ENCODE results near the gene FAM3D. TPM values are rescaled to one million over a fixed set of nuclear protein-coding genes. Genes with fewer than 3 reads are reported as not detected.
"Not testable (repeated sequence)": the region's sequence is repeated elsewhere in the genome, so short reads cannot be mapped to it uniquely, and the experiment has no call there.

The FAM3D gene, protein sequence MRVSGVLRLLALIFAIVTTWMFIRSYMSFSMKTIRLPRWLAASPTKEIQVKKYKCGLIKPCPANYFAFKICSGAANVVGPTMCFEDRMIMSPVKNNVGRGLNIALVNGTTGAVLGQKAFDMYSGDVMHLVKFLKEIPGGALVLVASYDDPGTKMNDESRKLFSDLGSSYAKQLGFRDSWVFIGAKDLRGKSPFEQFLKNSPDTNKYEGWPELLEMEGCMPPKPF
- total RNA-seq = not detected

DNA sequence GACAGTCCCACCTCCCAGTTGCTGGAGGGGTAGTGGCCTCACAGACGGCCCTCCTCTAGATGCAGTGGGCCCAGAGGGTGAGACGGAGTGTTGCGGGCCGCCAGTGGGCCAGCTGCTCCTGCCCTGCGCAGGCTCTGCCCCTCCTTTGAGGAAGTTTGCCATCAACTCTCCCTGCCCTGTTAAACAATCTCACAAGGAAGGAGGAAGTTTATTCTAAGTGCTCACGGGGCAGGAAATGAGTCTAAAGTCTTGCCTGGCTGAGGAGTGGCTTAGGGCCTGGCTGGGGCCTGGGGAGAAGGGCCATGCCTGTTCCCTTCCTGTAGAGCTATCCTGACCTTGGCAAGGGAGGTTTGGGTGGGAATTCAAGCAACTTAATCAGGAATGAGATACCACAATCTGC is at the start of gene FAM3D:
TSS of gene FAM3D (minus strand) at position 92 of the 400 bp plus-strand sequence. CDS start 11,211 bp downstream, outside the sequence.
- no peaks in the 10 kb centered on the region for H3K9me3 Mint-ChIP-seq
- DNase-seq (no peak), ATAC-seq (ENCODE audit: low read depth) (no peak)
- H3K4me3 Mint-ChIP-seq = no peak within 1 kb of the TSS
- H3K27ac Mint-ChIP-seq = no peak within 1 kb of the TSS
- H3K36me3 Mint-ChIP-seq = no peaks in the 10 kb centered on the region
- H3K27me3 Mint-ChIP-seq = peaks cover 2% of the 10 kb centered on the region
- no peaks in the 10 kb centered on the region for H3K4me1 Mint-ChIP-seq
- POLR2A ChIA-PET = no interaction called here

DNA sequence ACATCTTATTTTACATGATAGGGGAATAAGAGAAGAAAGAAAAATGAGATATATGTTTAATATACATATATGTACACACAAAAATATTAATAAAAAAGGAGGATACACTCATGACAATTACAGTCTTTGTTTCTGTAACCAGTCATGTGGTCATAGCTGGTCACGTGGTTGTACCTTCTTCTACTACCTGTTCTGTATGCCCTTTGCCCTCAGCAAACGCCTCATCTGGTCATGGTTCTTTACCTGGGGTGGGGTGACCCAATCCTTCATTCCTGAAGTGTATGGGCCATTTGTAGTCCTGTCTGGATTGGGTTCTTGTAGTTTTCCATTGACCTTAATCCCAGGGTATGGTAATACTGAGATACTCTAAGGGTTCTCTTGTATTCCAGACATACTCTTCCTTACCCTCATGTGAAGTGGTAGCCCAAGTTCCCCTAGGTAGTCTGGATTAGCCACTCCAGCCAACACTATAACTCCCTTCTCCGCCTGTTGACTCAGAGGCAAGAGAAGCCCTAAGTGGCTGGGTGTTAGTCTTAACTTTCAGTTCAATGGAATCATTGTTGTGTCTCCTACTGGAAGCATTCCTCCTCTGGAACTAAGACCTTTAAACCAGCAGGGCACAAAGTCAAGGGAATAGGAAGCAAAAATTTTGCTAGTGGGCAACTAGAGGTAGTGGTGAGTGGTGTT is 47.3 kb upstream of the FAM3D start:
- Mint-ChIP-seq H3K27ac (no peak overlapping the region), H3K36me3 (no peaks in the 10 kb centered on the region), H3K4me3 (no peak overlapping the region), H3K4me1 (no peaks in the 10 kb centered on the region), H3K9me3 (no peaks in the 10 kb centered on the region), H3K27me3 (no peaks in the 10 kb centered on the region)
- no peak for DNase-seq
- POLR2A ChIA-PET = no interaction called here
- no peak for ATAC-seq (ENCODE audit: low read depth)

DNA sequence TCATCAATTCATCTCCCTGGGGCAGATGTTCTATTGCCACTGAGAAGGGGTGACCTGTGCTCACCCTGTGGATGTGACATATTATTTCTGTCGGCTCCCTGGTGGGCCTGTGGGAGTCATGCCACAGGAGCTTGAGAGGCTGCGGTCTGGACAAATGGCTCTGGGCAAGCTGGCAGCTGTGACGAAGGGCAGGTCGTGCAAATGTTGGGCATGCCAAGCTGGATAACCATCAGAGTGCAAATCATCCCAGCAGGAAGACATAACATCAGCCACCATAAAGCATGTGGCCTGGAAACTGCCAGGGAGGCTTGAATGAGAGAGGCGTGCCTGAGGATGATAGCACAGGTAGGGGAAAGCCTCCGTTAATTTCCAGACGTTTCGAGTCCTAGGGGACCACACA is 45.3 kb upstream of the FAM3D start:
- H3K27ac Mint-ChIP-seq = no peak overlapping the region
- POLR2A ChIA-PET = no interaction called here

DNA sequence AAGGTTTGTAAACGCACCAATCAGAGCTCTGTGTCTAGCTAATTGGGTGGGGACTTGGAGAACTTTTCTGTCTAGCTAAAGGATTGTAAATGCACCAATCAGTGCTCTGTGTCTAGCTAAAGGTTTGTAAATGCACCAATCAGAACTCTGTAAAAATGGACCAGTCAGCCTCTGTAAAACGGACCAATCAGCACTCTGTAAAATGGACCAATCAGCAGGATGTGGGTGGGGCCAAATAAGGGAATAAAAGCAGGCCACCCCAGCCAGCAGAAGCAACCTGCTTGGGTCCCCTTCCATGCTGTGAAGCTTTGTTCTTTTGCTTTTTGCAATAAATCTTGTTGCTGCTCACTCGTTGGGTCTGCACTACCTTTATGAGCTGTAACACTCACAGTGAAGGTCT is 42.4 kb upstream of the FAM3D start:
- H3K27me3 Mint-ChIP-seq, POLR2A ChIA-PET: not testable (repeated sequence)

More for the DNA sequence above, 45.3 kb upstream of the FAM3D start:
- Mint-ChIP-seq H3K9me3 (peaks cover 1% of the 10 kb centered on the region), H3K4me1 (no peaks in the 10 kb centered on the region), H3K4me3 (no peak overlapping the region), H3K27me3 (peaks cover 2% of the 10 kb centered on the region), H3K36me3 (no peaks in the 10 kb centered on the region)
- ATAC-seq (ENCODE audit: low read depth) (no peak), DNase-seq (no peak)

DNA sequence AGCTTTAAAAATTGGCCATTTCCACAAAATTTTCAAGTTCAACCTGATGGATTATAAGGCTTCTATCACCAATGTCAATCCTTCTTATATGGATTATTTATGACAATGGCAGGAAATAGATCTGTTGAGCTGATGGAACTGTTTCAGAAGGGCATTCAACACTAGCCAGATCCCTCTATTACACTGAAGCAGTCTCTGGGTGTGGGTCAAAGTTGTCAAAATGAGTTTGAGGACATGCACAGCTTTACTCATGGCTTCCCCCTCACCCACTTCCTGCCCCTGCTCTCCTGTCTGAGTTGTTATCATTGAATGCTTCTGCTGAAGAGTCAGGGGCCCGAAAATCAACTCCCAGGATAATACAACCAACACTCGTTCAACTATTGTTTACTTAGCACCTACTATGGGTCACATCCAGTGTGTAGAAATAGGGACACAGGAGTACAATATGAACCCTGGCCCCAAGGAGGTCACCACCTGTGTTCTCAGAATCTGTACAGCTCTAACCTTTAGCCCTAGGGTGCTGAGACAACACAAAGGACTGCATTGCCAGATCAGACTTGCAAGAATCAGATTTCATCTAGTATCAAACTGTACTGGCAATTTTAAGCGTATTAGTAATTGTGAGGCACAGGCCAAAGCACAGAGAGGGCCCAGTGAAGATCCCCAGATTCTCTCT is 41.7 kb upstream of the FAM3D start:
- H3K4me1 Mint-ChIP-seq = no peaks in the 10 kb centered on the region
- POLR2A ChIA-PET = no interaction called here
- no peak overlapping the region for H3K4me3 Mint-ChIP-seq
- H3K27ac Mint-ChIP-seq = no peak overlapping the region
- ATAC-seq (ENCODE audit: low read depth) (no peak), DNase-seq (no peak)
- H3K9me3 Mint-ChIP-seq = peaks cover 1% of the 10 kb centered on the region
- no peaks in the 10 kb centered on the region for H3K36me3 Mint-ChIP-seq
- H3K27me3 Mint-ChIP-seq = peaks cover 4% of the 10 kb centered on the region

More for the DNA sequence above, 42.4 kb upstream of the FAM3D start:
- H3K36me3 Mint-ChIP-seq; H3K27ac Mint-ChIP-seq; DNase-seq; H3K4me1 Mint-ChIP-seq; ATAC-seq (ENCODE audit: low read depth); H3K9me3 Mint-ChIP-seq; H3K4me3 Mint-ChIP-seq: not testable (repeated sequence)

DNA sequence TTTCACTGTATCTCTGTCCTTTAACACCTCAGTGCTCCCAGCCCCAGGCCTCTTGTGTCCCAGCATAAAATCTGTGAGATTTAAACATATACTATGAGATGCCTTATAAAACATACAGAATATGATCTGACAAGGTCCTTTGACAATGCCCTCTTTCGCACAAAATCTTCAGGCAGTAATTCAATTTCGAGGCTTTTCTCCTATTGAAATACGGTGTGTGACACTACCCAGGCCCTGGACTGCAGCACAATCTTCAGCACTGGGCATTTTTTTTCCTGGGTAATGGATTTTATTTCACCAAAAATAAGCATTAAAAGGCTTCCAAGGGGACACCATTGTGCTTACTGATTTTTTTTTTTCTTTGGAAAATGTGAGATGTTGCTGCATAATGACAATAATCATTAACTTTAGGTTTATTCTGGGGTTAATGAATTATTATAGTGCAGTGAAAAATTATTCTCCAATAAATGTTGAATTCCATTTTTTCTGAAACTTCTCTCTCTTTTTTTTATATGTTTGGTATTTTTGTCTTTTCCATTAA is 40.9 kb upstream of the FAM3D start:
- H3K9me3 Mint-ChIP-seq = peaks cover 1% of the 10 kb centered on the region
- no peak for DNase-seq
- H3K27ac Mint-ChIP-seq = no peak overlapping the region
- peaks cover 5% of the 10 kb centered on the region for H3K27me3 Mint-ChIP-seq
- H3K36me3 Mint-ChIP-seq = no peaks in the 10 kb centered on the region
- no peak for ATAC-seq (ENCODE audit: low read depth)
- POLR2A ChIA-PET = no interaction called here
- H3K4me3 Mint-ChIP-seq = no peak overlapping the region
- H3K4me1 Mint-ChIP-seq = no peaks in the 10 kb centered on the region

DNA sequence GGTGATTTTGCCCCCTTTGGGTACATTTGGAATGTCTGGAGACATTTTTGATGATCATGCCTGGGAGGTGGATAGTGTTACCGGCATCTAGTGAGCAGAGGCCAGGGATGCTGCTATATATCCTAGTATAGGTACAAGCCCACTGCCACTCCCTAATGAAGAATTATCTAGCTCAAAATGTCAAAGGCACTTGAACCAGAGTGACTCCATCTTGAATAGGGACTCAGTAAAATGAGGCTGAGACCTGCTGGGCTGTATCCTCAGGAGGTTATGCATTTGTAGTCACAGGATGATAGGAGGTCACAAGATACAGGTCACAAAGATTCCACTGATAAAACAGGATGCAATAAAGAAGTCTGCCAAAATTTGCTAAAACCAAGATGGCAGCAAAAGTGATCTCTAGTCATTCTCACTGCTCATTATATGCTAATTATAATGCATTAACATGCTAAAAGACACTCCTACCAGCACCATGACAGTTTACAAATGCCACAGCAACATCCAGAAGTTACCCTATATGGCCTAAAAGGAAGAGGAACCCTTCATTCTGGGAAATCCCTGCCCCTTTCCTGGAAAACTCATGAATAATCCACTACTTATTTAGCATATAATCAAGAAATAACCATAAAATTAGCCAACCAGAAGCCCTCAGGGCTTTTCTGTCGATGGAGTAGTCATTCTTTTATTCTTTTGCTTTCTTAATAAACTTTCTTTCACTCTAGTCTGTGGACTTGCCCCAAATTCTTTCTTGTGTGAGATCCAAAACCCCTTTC is 40.0 kb upstream of the FAM3D start:
- DNase-seq (no peak), ATAC-seq (ENCODE audit: low read depth) (no peak)
- H3K27ac Mint-ChIP-seq = no peak overlapping the region
- POLR2A ChIA-PET = no interaction called here
- peaks cover 1% of the 10 kb centered on the region for H3K9me3 Mint-ChIP-seq
- no peak overlapping the region for H3K4me3 Mint-ChIP-seq
- H3K4me1 Mint-ChIP-seq = no peaks in the 10 kb centered on the region
- no peaks in the 10 kb centered on the region for H3K36me3 Mint-ChIP-seq
- H3K27me3 Mint-ChIP-seq = peaks cover 10% of the 10 kb centered on the region

DNA sequence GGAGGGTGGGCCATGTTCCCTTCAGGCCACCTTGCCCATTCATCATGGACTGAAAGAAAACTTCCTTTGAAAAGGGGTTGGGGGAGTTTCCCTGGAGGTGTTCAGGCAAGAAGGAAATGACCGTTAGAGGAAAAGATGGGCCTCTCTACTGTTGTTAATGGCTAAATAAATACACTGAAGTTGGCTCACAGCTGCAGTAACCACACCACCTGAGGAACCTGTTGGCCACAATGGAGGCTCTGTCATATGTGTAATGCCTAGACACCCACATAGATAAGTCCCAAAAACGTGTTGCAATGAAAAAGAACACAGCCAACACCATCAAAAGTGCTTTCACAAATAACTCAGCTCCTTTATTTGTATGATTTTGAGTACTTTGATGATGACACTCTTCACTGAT is 38.2 kb upstream of the FAM3D start:
- H3K4me3 Mint-ChIP-seq = no peak overlapping the region
- H3K27me3 Mint-ChIP-seq = peaks cover 10% of the 10 kb centered on the region
- H3K9me3 Mint-ChIP-seq = peaks cover 1% of the 10 kb centered on the region
- DNase-seq (no peak), ATAC-seq (ENCODE audit: low read depth) (no peak)
- H3K27ac Mint-ChIP-seq = no peak overlapping the region
- no peaks in the 10 kb centered on the region for H3K4me1 Mint-ChIP-seq
- H3K36me3 Mint-ChIP-seq = no peaks in the 10 kb centered on the region
- POLR2A ChIA-PET = no interaction called here

DNA sequence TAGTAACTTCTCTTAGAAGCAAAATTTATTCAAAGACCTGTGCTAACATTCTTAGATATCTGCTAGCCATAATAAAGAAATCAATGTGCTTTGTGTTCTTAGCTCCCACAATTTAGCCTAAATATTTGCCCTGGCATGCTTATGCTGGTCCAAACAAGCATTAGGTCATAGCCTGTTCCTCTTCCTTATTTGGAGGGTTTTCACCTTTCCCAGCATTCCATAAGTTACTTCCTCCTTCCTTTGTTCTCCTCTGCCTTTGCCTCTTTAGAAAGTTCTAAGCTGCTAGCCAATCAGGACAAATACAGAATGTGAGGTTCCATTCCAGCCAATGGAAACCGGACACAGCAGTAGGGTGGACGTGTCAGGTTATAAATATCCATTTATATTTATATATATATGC is 37.7 kb upstream of the FAM3D start:
- H3K9me3 Mint-ChIP-seq; H3K36me3 Mint-ChIP-seq; H3K4me1 Mint-ChIP-seq; H3K4me3 Mint-ChIP-seq; POLR2A ChIA-PET; H3K27ac Mint-ChIP-seq; H3K27me3 Mint-ChIP-seq; ATAC-seq (ENCODE audit: low read depth); DNase-seq: not testable (repeated sequence)

DNA sequence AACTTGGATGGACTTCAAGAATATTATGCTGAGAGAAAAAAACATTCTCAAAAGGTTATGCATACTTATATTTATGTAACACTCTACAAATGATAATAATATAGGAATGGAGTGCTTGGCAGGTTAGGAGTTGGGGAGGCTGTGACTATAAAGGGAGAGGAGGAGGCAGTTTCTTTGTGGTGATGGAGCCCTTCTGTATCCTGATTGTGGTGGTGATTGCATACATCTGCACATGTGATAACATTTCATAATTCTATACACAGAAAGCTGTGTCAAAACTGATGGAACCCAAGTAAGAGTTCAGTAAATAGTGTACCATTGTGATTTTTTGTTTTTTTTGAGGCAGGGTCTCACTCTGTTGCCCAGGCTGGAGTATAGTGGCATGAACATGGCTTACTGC is 31.7 kb upstream of the FAM3D start:
- DNase-seq (no peak), ATAC-seq (ENCODE audit: low read depth) (no peak)
- no peaks in the 10 kb centered on the region for H3K36me3 Mint-ChIP-seq
- peaks cover 6% of the 10 kb centered on the region for H3K27me3 Mint-ChIP-seq
- peaks cover 7% of the 10 kb centered on the region for H3K9me3 Mint-ChIP-seq
- peaks cover 1% of the 10 kb centered on the region for H3K4me1 Mint-ChIP-seq
- POLR2A ChIA-PET = no interaction called here
- no peak overlapping the region for H3K4me3 Mint-ChIP-seq
- H3K27ac Mint-ChIP-seq = no peak overlapping the region

DNA sequence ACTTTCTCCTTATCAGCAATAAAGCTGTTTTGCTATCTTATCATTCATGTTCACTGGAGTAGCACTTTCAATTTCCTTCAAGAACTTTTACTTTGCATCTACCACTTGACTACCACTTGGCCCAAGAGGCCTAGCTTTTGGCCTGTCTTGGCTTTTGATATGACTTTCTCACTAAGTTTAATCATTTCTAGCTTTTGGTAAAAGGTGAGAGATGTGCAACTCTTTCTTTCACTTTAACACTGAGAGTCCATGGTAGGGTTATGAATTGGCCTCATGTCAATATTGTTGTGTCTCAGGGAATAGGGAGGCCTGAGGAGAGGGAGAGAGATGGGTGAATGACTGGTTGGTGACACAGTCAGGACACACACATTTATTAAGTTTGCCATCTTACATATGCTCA is 31.0 kb upstream of the FAM3D start:
- Mint-ChIP-seq H3K9me3 (peaks cover 7% of the 10 kb centered on the region), H3K4me1 (peaks cover 1% of the 10 kb centered on the region), H3K4me3 (no peak overlapping the region), H3K36me3 (no peaks in the 10 kb centered on the region), H3K27me3 (peaks cover 6% of the 10 kb centered on the region), H3K27ac (no peak overlapping the region)
- DNase-seq = no peak
- POLR2A ChIA-PET = no interaction called here
- no peak for ATAC-seq (ENCODE audit: low read depth)

DNA sequence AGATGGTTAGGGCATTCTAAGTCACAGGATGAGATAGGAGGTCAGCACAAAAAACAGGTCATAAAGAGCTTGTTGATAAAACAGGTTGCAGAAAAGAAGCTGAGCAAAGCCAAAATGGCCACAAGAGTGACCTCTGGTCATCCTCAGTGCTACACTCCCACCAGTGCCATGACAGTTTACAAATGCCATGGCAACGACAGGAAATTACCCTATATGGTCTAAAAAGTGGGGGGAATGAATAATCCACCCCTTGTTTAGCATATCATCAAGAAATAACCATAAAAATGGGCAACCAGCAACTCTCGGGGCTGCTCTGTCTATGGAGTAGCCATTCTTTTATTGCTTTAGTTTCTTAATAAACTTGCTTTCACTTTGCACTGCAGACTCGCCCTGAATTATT is 30.2 kb upstream of the FAM3D start:
- DNase-seq; POLR2A ChIA-PET; H3K27me3 Mint-ChIP-seq; H3K9me3 Mint-ChIP-seq; H3K4me3 Mint-ChIP-seq; ATAC-seq (ENCODE audit: low read depth); H3K27ac Mint-ChIP-seq; H3K36me3 Mint-ChIP-seq; H3K4me1 Mint-ChIP-seq: not testable (repeated sequence)

DNA sequence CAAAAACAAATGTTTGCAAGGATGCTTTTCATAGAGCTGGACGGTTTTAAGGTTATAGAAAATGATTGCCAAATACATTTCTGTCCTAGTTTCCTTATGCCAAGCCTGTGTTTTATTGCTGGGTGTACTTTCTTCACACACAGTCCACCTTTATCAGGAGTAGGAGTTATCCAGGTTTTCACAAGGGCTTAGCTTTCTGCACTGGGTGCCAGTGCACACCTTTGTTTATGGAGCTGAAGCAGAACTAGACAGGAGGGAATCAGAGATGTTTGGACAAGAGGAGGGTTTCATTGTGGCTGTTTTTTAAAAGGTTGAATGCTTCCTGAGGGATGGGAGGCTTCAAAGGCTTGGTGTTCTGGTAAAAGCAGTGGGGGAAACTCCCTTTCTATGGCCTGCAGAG is 29.5 kb upstream of the FAM3D start:
- POLR2A ChIA-PET = no interaction called here
- H3K36me3 Mint-ChIP-seq = no peaks in the 10 kb centered on the region
- H3K9me3 Mint-ChIP-seq = peaks cover 9% of the 10 kb centered on the region
- no peak overlapping the region for H3K27ac Mint-ChIP-seq
- DNase-seq (no peak), ATAC-seq (ENCODE audit: low read depth) (no peak)
- H3K4me3 Mint-ChIP-seq = no peak overlapping the region
- peaks cover 1% of the 10 kb centered on the region for H3K4me1 Mint-ChIP-seq
- no peaks in the 10 kb centered on the region for H3K27me3 Mint-ChIP-seq

All from activated naive CD8-positive, alpha-beta T cell treated with anti-CD3 and anti-CD28 coated beads, Interleukin-2, amount 10 ng/mL, durations not matched to agents 7 days and 5 days (primary cell).